ENCODE data around the gene TRIM40.

TRIM40 gene

GRCh38 chr6:30111266-30111856 lies 24.6 kb upstream of the TRIM40 start:
- CTCF ChIA-PET: interaction anchor here (1.0 to 1.7 kb wide), 2 partner anchors 19 to 20 kb away, joined by 3 to 5 read pairs; no protein-coding TSS in a partner anchor
- no peak for TF ChIP-seq SUZ12 (IDR thresholded peaks at IDR 0.05)
- TF ChIP-seq ARNT (IDR thresholded peaks at IDR 0.05): no peak
- no peak for TF ChIP-seq FOXM1 (IDR thresholded peaks at IDR 0.05; ENCODE audit: borderline replicate concordance)
- no peak for TF ChIP-seq BHLHE40 (IDR thresholded peaks at IDR 0.05; ENCODE audit: borderline replicate concordance)
- TF ChIP-seq PKNOX1 (IDR thresholded peaks at IDR 0.05): no peak
- no peak for TF ChIP-seq NFRKB (IDR thresholded peaks at IDR 0.05)
- no peak for TF ChIP-seq ZNF384 (IDR thresholded peaks at IDR 0.05)
- TF ChIP-seq SP1 (IDR thresholded peaks at IDR 0.05): no peak
- no peak for TF ChIP-seq ELF4 (IDR thresholded peaks at IDR 0.05)
- no peak for TF ChIP-seq HDGF (IDR thresholded peaks at IDR 0.05; ENCODE audit: borderline replicate concordance)
- DNase-seq (ENCODE audit: extremely low spot score): no peak
- POLR2A ChIA-PET: interaction anchor here (0.8 to 1.0 kb wide), 2 partner anchors 8 to 10 kb away, joined by 3 read pairs; no protein-coding TSS in a partner anchor

GRCh38 chr6:30112402-30112994 lies 23.4 kb upstream of the TRIM40 start:
- DNase-seq (ENCODE audit: extremely low spot score): no peak
- TF ChIP-seq NFRKB (IDR thresholded peaks at IDR 0.05) (no peak), HDGF (IDR thresholded peaks at IDR 0.05; ENCODE audit: borderline replicate concordance) (no peak), FOXA1 (IDR thresholded peaks at IDR 0.05) (no peak), ELF4 (IDR thresholded peaks at IDR 0.05) (no peak), ARNT (IDR thresholded peaks at IDR 0.05) (no peak), FOXK2 (IDR thresholded peaks at IDR 0.05) (no peak), ZNF384 (IDR thresholded peaks at IDR 0.05) (no peak), SUZ12 (IDR thresholded peaks at IDR 0.05) (no peak), TARDBP (IDR thresholded peaks at IDR 0.05) (no peak), BHLHE40 (IDR thresholded peaks at IDR 0.05; ENCODE audit: borderline replicate concordance) (no peak), FOXM1 (IDR thresholded peaks at IDR 0.05; ENCODE audit: borderline replicate concordance) (no peak), LEF1 (IDR thresholded peaks at IDR 0.05; ENCODE audit: borderline replicate concordance) (no peak), SP1 (IDR thresholded peaks at IDR 0.05) (no peak), PKNOX1 (IDR thresholded peaks at IDR 0.05) (no peak), CTBP1 (IDR thresholded peaks at IDR 0.05; ENCODE audit: borderline replicate concordance) (no peak), L3MBTL2 (conservative IDR thresholded peaks at IDR 0.05) (no peak)
- ChIA-PET CTCF (interaction anchor here (0.9 to 1.0 kb wide), 2 partner anchors 19 kb away, joined by 3 read pairs; no protein-coding TSS in a partner anchor), POLR2A (interaction anchor here (1.4 kb wide), 1 partner anchor 51 kb away, joined by 3 read pairs; the partner anchor contains the start of gene POLR1H)

- DNase-seq (ENCODE audit: extremely low spot score): no peak
- CTCF ChIA-PET: interaction anchor here (0.7 to 0.9 kb wide), 2 partner anchors 13 to 18 kb away, joined by 3 read pairs; no protein-coding TSS in a partner anchor
- POLR2A ChIA-PET: interaction anchor here (1.4 kb wide), 1 partner anchor 52 kb away, joined by 3 read pairs; the partner anchor contains the start of gene POLR1H
- no peak for TF ChIP-seq SP1 (IDR thresholded peaks at IDR 0.05)
- TF ChIP-seq FOXM1 (IDR thresholded peaks at IDR 0.05; ENCODE audit: borderline replicate concordance): no peak
- TF ChIP-seq CTBP1 (IDR thresholded peaks at IDR 0.05; ENCODE audit: borderline replicate concordance): no peak
- TF ChIP-seq NFRKB (IDR thresholded peaks at IDR 0.05): no peak
- TF ChIP-seq BHLHE40 (IDR thresholded peaks at IDR 0.05; ENCODE audit: borderline replicate concordance): no peak
- no peak for TF ChIP-seq TARDBP (IDR thresholded peaks at IDR 0.05)
- no peak for TF ChIP-seq ARNT (IDR thresholded peaks at IDR 0.05)
- no peak for TF ChIP-seq HDGF (IDR thresholded peaks at IDR 0.05; ENCODE audit: borderline replicate concordance)
- no peak for TF ChIP-seq FOXA1 (IDR thresholded peaks at IDR 0.05)
- no peak for TF ChIP-seq PKNOX1 (IDR thresholded peaks at IDR 0.05)
- TF ChIP-seq LEF1 (IDR thresholded peaks at IDR 0.05; ENCODE audit: borderline replicate concordance): no peak
- no peak for TF ChIP-seq SUZ12 (IDR thresholded peaks at IDR 0.05)
- TF ChIP-seq FOXK2 (IDR thresholded peaks at IDR 0.05): no peak
Measured at GRCh38 chr6:30113003-30113759, 22.8 kb upstream of the TRIM40 start, which contains the start of gene TRIM31. Gene TRIM31, minus strand, starts transcription at chr6:30113090. Its CDS starts 285 bp downstream, at chr6:30112805.

GRCh38 chr6:30113841-30114240 lies 22.1 kb upstream of the TRIM40 start:
- no peak for DNase-seq (ENCODE audit: extremely low spot score)
- no peak for TF ChIP-seq FOXM1 (IDR thresholded peaks at IDR 0.05; ENCODE audit: borderline replicate concordance)
- no peak for TF ChIP-seq TARDBP (IDR thresholded peaks at IDR 0.05)
- TF ChIP-seq CTBP1 (IDR thresholded peaks at IDR 0.05; ENCODE audit: borderline replicate concordance): no peak
- no peak for TF ChIP-seq ARNT (IDR thresholded peaks at IDR 0.05)
- no peak for TF ChIP-seq FOXA1 (IDR thresholded peaks at IDR 0.05)
- TF ChIP-seq BHLHE40 (IDR thresholded peaks at IDR 0.05; ENCODE audit: borderline replicate concordance): no peak
- no peak for TF ChIP-seq NFRKB (IDR thresholded peaks at IDR 0.05)
- no peak for TF ChIP-seq LEF1 (IDR thresholded peaks at IDR 0.05; ENCODE audit: borderline replicate concordance)
- no peak for TF ChIP-seq ZNF384 (IDR thresholded peaks at IDR 0.05)
- no peak for TF ChIP-seq ELF4 (IDR thresholded peaks at IDR 0.05)
- no peak for TF ChIP-seq SP1 (IDR thresholded peaks at IDR 0.05)
- TF ChIP-seq SUZ12 (IDR thresholded peaks at IDR 0.05): no peak
- TF ChIP-seq HDGF (IDR thresholded peaks at IDR 0.05; ENCODE audit: borderline replicate concordance): no peak
- no peak for TF ChIP-seq L3MBTL2 (conservative IDR thresholded peaks at IDR 0.05)
- no peak for TF ChIP-seq FOXK2 (IDR thresholded peaks at IDR 0.05)
- TF ChIP-seq PKNOX1 (IDR thresholded peaks at IDR 0.05): no peak
- ChIA-PET CTCF (interaction anchor here (0.7 to 1.7 kb wide), 3 partner anchors 12 to 18 kb away, joined by 3 to 7 read pairs (median 3); no protein-coding TSS in a partner anchor), POLR2A (interaction anchor here (1.2 to 1.4 kb wide), 2 partner anchors 12 to 53 kb away, joined by 3 read pairs; partner anchors contain the start of gene POLR1H)
